ENCODE measurements around the gene SMIM45.

SMIM45 gene

GRCh38 chr22:41911001-41911611 lies 40.8 kb upstream of the SMIM45 start:
- no peak for TF ChIP-seq CTCF (IDR thresholded peaks at IDR 0.05; ENCODE audit: low read depth, low read length)
- no peak for TF ChIP-seq EZH2phosphoT487 (IDR thresholded peaks at IDR 0.05; ENCODE audit: low read depth)
- Histone ChIP-seq H3K27ac (ENCODE audit: low read length) (no peak overlapping the region), H3K4me1 (ENCODE audit: low read length) (no peaks in the 10 kb centered on the region), H3K79me2 (ENCODE audit: low read length) (no peaks in the 10 kb centered on the region), H3K4me2 (ENCODE audit: low read length) (no peak overlapping the region), H3K27me3 (ENCODE audit: low read depth, low read length) (peaks cover 2% of the 10 kb centered on the region; the same call in 1 of the 2 replicates), H3K9me3 (ENCODE audit: insufficient read depth, low read length) (no peaks in the 10 kb centered on the region), H3K36me3 (replicated peaks; ENCODE audit: low read depth, low read length) (peaks cover 16% of the 10 kb centered on the region), H3K9ac (ENCODE audit: low read length) (no peak overlapping the region), H2AFZ (ENCODE audit: low read depth, low read length) (no peak overlapping the region), H4K20me1 (ENCODE audit: insufficient read depth, low read length) (peaks cover 9% of the 10 kb centered on the region; the same call in 1 of the 2 replicates), H3K4me3 (ENCODE audit: low read length) (no peak overlapping the region)

- H3K4me1 ChIP-seq (ENCODE audit: low read length): peaks cover 8% of the 10 kb centered on the region
- no peak overlapping the region for H3K27ac ChIP-seq (ENCODE audit: low read length)
- no peak overlapping the region for H3K4me2 ChIP-seq (ENCODE audit: low read length)
- TF ChIP-seq CTCF (IDR thresholded peaks at IDR 0.05; ENCODE audit: low read depth, low read length): no peak
- TF ChIP-seq EZH2phosphoT487 (IDR thresholded peaks at IDR 0.05; ENCODE audit: low read depth): no peak
- no peak overlapping the region for H2AFZ ChIP-seq (ENCODE audit: low read depth, low read length)
- H3K4me3 ChIP-seq (ENCODE audit: low read length): no peak overlapping the region
- no peaks in the 10 kb centered on the region for H3K9me3 ChIP-seq (ENCODE audit: insufficient read depth, low read length)
- no peaks in the 10 kb centered on the region for H3K79me2 ChIP-seq (ENCODE audit: low read length)
- peaks cover 4% of the 10 kb centered on the region for H3K36me3 ChIP-seq (replicated peaks; ENCODE audit: low read depth, low read length)
- peaks cover 13% of the 10 kb centered on the region; the same call in 1 of the 2 replicates for H3K27me3 ChIP-seq (ENCODE audit: low read depth, low read length)
- H3K9ac ChIP-seq (ENCODE audit: low read length): no peak overlapping the region
- H4K20me1 ChIP-seq (ENCODE audit: insufficient read depth, low read length): peaks cover 5% of the 10 kb centered on the region; the same call in 1 of the 2 replicates
Measured at GRCh38 chr22:41912338-41913039, 39.5 kb upstream of the SMIM45 start.

- Histone ChIP-seq H3K4me2 (ENCODE audit: low read length) (no peak overlapping the region), H3K4me3 (ENCODE audit: low read length) (no peak overlapping the region), H4K20me1 (ENCODE audit: insufficient read depth, low read length) (no peaks in the 10 kb centered on the region), H2AFZ (ENCODE audit: low read depth, low read length) (no peak overlapping the region), H3K9me3 (ENCODE audit: insufficient read depth, low read length) (no peaks in the 10 kb centered on the region), H3K27me3 (ENCODE audit: low read depth, low read length) (peaks cover 15% of the 10 kb centered on the region; the same call in 1 of the 2 replicates), H3K79me2 (ENCODE audit: low read length) (no peaks in the 10 kb centered on the region), H3K4me1 (ENCODE audit: low read length) (peaks cover 15% of the 10 kb centered on the region), H3K36me3 (replicated peaks; ENCODE audit: low read depth, low read length) (no peaks in the 10 kb centered on the region), H3K9ac (ENCODE audit: low read length) (no peak overlapping the region), H3K27ac (ENCODE audit: low read length) (no peak overlapping the region)
- TF ChIP-seq EZH2phosphoT487 (IDR thresholded peaks at IDR 0.05; ENCODE audit: low read depth): no peak
- TF ChIP-seq CTCF (IDR thresholded peaks at IDR 0.05; ENCODE audit: low read depth, low read length): no peak
Measured at GRCh38 chr22:41913040-41913719, 38.8 kb upstream of the SMIM45 start.
